ENCODE measurements around the gene COL6A2. TPM values are rescaled to one million over a fixed set of nuclear protein-coding genes. Genes with fewer than 3 reads are reported as not detected.

COL6A2 gene
- total and polyA plus RNA-seq, 2 experiments from 2014 or later, result 28.4 to 89.2 TPM

- no peak for TF ChIP-seq POLR2AphosphoS5 (IDR thresholded peaks at IDR 0.05; ENCODE audit: low read depth)
- TF ChIP-seq REST (IDR thresholded peaks at IDR 0.05; ENCODE audit: unreplicated experiment), result no peak
Measured at GRCh38 chr21:46148106-46148505, 50.2 kb downstream of the COL6A2 start (continued).

- Histone ChIP-seq H3K4me3 (no peak overlapping the region), H4K20me1 (replicated peaks; ENCODE audit: insufficient read depth) (no peaks in the 10 kb centered on the region), H3K9me2 (ENCODE audit: insufficient read depth) (no peaks in the 10 kb centered on the region), H3K4me2 (no peak overlapping the region), H3K36me3 (ENCODE audit: insufficient read depth) (no peaks in the 10 kb centered on the region), H3F3A (replicated peaks; ENCODE audit: low read depth) (0 out of 2 replicates have a peak, but pooled peaks cover 7% of the 10 kb centered on the region), H3K4me1 (ENCODE audit: insufficient read depth) (no peaks in the 10 kb centered on the region; the same call in 1 of the 2 replicates), H2AFZ (no peak overlapping the region), H3K27ac (ENCODE audit: low read depth) (no peak overlapping the region), H3K27me3 (ENCODE audit: insufficient read depth) (no peaks in the 10 kb centered on the region), H3K79me2 (replicated peaks; ENCODE audit: insufficient read depth) (no peaks in the 10 kb centered on the region)
- Mint-ChIP-seq H3K27ac (no peak overlapping the region), H3K9me3 (peaks cover 4% of the 10 kb centered on the region; the same call in 2 of the 3 replicates), H3K27me3 (ENCODE audit: insufficient read depth, low read depth, poor library complexity) (peaks cover 6% of the 10 kb centered on the region), H3K4me1 (peaks cover 18% of the 10 kb centered on the region), H3K36me3 (ENCODE audit: low read depth) (peaks cover 6% of the 10 kb centered on the region), H3K4me3 (no peak overlapping the region; the same call in 2 of the 3 replicates)
- ATAC-seq (no peak), DNase-seq (ENCODE audit: low spot score) (no peak)
- TF ChIP-seq NANOG (IDR thresholded peaks at IDR 0.05; ENCODE audit: borderline replicate concordance) (no peak), JUNB (IDR thresholded peaks at IDR 0.05; ENCODE audit: unreplicated experiment) (no peak), ZNF331 (CRISPR knock-in tag; IDR thresholded peaks at IDR 0.05; ENCODE audit: low read depth) (no peak), ZNF114 (CRISPR knock-in tag; IDR thresholded peaks at IDR 0.05) (no peak), CREB1 (CRISPR knock-in tag; IDR thresholded peaks at IDR 0.05; ENCODE audit: low read depth) (no peak), EZH2phosphoT487 (IDR thresholded peaks at IDR 0.05; ENCODE audit: unreplicated experiment) (no peak), ETS1 (IDR thresholded peaks at IDR 0.05) (no peak), ZNF462 (CRISPR knock-in tag; IDR thresholded peaks at IDR 0.05) (no peak), STAT1 (IDR thresholded peaks at IDR 0.05; ENCODE audit: unreplicated experiment) (no peak), POLR2AphosphoS5 (IDR thresholded peaks at IDR 0.05; ENCODE audit: low read depth) (no peak), CTCF (conservative IDR thresholded peaks at IDR 0.05; ENCODE audit: low read depth in 2 of 2) (no peak)
Measured at GRCh38 chr21:46149205-46149901, 51.4 kb downstream of the COL6A2 start.

Measured in GM23338 (cell line).